ENCODE data around the gene KCNQ1OT1.

DNA sequence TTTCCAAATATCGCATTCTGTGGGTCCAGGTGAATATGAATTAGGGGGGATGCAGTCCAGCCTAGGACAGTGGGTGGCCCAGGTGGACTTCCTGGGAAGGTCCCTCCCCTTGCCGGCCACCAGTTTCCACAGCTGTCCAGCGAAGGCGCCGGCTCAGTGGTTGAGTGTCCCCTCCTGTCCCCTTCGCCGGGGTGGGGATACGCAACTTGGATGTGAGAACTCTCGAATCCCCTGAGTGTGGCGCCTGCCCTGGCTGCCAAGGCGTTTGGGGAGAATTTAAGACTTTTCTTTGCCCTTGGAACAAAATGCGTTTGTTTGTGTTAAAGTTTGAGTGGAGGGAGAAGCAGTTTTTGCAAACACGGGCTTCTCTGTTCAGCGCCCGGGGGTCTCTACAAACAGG lies 123.7 kb downstream of the KCNQ1OT1 start:
- TF ChIP-seq CTCF (IDR thresholded peaks at IDR 0.05) (no peak), POLR2A (IDR thresholded peaks at IDR 0.05) (no peak), EP300 (IDR thresholded peaks at IDR 0.05) (no peak), POLR2AphosphoS5 (IDR thresholded peaks at IDR 0.05) (no peak)
